NCI-H2029 treated with DMSO at 0.1 percent for 48 hours (cell line): Measurements from ENCODE around the gene C2CD4D.
"Not testable (repeated sequence)": the region's sequence is repeated elsewhere in the genome, so short reads cannot be mapped to it uniquely, and the experiment has no call there.

Source experiments
- DNase-seq: peaks from one replicate; lab custom pipeline; 2025; lab: John Stamatoyannopoulos, UW

The C2CD4D gene

GRCh38 chr1:151858886-151859665, 19.5 kb upstream of the C2CD4D start:
- DNase-seq = no peak

DNA sequence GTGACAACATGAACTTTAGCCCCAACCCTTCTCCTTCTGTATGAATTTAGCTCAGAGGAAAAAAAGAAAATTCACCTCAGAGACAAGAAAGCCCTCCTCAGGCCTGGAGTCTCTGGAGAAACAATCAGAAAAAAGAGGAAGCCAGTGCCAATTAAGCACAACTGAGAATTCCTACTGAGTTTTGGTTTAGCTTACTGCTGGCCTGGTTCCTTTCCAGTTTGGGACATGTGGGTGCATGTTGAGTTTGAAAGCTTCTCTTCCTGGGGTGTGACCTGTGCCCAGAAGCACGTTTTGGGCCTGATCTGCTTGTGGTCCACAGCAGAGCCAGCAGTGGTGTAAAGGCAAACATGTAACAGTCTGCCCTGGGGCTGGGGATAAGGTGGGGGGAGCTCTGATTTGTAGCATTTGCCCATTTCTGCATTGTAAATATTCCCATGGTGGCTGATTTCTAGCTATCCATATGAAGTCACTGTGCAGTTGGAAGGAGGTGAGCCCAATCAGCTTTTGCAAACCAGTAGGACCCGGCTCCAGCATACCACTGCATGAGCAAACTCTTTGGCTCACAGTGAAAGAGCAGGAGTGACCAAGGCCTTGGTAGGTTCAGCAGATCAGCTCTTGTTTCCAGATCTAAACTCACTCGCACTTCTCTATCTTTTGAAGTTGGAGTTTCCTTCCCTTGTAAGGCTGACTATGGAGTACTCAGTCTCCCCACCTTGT, 18.6 kb upstream of the C2CD4D start:
- DNase-seq = no peak

DNA sequence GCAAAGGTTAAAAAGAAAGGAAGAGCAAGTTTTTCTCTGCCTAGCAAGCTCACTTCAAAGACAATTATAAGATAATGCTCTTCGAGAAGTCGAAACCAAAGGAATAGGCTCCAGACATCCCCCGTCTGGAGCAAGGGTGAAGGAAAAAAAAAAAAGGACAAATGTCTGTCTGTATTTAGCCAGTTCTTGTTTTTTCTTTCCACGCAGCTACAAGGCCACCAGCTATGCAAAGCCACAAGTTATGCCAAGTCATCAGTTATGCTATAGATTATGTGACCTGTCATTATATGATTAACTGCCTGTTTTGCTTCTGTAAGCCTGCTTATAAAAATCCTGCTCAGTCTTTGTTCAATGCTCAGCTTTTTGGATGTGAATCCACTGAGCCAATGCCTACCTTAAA, 16.3 kb upstream of the C2CD4D start:
- DNase-seq = no peak

- not testable (repeated sequence) for DNase-seq
These were observed 15.9 kb upstream of the C2CD4D start for GRCh38 chr1:151855516-151855915.

DNA sequence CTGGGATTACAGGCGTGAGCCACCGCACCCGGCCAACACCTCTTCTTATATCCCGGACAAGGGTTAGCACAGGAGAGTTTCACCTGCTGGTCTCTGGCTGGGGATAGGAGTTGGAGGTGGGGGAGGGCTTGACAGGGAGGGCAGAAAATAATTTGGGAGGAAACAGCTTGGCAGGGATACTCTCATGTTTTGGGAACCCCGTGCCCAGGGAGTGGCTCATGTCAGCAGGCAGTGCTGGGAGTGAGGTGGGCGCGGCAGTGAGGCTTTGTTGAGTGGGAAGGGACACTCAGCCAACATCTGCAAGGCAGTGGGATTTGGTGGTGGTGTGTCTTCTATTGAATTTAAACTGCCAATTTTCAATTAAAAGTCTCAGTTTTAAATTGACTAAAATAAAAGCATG, 15.0 kb upstream of the C2CD4D start:
- DNase-seq = no peak

DNA sequence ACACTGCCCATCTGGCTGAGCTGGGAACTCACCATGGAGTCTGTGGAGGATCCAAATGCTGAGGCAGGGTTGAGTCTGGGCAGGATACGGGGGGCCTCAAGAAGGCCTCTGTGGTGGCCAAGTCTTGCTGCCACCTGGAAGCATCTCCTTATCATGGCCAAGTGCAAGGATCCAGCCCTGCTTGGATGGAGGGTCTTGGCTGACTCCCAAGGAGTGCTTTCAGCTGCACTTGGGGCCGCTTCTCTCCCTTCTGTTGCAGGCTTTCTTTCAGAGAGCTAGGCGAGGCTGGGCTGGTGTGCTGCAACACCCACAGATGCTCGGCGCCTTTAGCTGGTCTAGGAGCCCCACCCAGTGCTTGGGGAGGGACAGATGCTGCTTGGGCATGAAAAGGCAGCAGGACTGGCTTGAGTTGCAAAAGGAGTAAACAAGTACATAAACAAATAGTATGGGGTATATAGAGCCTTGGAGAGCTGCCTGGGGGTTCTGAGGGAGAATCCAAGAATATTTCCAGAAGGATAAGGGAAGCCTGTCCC, 13.9 kb upstream of the C2CD4D start, which contains the start of gene THEM5:
TSS of gene THEM5 (minus strand) at position 302 of the 533 bp plus-strand sequence. CDS start at position 155, 147 bp downstream.
- DNase-seq = no peak

DNA sequence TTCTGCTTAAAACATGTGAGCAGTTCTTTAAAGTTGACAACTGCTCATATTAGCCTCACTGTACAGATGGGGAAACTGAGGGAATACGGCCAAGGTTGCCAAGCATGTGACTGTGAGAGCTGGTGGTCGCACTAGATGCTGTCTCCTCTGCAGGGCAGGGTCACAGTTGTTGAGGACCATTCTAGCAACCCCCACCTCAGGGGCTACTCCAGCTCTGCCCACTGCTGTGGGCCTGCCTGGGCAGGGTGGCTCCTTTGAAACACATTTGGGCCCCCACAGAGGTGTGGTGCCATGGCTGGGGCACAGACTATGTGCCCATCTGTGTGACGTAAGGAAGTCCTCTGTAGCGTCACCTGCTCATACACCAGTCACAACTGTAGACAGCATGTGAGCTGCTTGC, 13.1 kb upstream of the C2CD4D start:
- no peak for DNase-seq

GRCh38 chr1:151851886-151852285, 12.3 kb upstream of the C2CD4D start:
- DNase-seq = no peak

- DNase-seq = no peak
These were observed 10.3 kb upstream of the C2CD4D start for GRCh38 chr1:151849871-151850270.

DNA sequence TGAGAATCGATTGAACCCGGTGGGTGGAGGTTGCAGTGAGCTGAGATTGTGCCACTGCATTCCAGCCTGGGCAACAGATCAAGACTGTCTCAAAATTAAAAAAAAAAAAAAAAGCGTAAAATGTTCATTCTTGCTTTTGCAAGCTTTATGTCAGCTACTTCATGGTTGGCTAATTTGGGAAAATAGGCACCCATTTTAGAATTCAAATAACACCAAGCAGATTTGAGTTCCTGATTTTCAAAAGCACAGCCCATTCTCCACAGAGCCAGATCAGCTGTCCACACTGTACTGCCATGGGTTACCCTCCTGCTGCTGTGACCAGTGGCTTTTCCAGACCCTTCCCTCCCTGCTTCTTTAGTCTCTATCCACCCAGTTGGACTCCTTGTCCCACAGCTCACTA, 9.5 kb upstream of the C2CD4D start:
- no peak for DNase-seq

GRCh38 chr1:151847867-151848596, 8.4 kb upstream of the C2CD4D start:
- DNase-seq = no peak

- no peak for DNase-seq
These were observed 7.1 kb upstream of the C2CD4D start for GRCh38 chr1:151846686-151847237.

DNA sequence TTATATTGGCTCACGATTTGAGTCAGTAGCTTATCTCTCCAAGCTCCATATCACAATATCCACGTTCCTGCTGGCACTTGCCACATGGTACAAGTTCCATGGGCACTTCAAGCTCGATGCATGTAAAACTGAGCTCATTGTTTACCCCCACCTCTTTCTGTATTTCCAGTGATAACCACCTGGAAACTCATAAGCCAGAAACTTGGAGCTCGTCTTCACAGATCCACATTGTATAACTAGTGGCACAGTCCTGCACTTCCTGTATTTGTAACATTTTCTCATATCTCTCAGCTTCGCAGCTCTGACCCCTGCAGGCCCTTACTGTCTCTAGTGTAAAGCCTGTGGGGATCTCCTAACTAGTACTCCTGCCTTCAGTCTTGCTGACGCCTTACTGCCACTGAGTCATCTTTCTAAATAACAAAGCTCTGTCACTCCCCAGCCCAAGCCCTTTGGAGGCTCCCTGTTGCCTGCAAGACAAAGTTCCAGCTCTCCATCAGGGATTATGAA, 6.5 kb upstream of the C2CD4D start:
- DNase-seq = no peak

DNA sequence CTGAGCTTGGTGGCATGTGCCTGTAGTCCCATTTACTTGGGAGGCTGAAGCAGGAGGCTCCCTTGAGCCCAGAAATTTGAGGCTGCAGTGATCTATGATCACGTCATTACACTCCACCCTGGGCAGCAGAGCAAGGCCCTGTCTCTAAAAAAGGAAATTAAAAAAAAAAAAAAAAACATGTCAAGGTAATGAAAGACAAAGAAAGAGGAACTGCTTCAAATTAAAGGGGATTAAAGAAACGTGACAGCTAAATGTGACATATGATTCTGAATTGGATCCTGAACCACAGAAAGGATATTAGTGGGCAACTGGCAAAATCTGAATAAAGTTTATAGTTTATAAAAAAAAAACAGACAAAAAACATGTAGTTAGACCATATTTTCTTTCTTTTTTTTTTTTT, 3.8 kb upstream of the C2CD4D start:
- DNase-seq = no peak

GRCh38 chr1:151841141-151841540, 1.5 kb upstream of the C2CD4D start:
- DNase-seq = no peak

GRCh38 chr1:151840421-151840820, 801 bp upstream of the C2CD4D start:
- DNase-seq = no peak

DNA sequence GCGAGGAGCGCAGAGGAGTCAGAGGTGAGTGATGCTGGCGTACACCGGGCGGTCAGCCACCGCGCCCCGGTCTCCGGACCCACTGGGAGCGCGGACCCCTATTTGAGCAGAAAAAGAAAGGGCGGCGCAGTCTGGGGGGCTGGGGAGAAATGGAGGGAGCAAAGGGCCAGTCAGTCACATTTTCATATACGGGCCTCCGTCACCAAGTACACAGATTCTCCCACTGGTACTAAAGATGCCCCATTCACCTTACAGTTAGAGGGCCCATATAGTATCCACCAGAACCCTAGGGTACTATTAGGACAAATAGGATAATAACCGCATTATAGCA, 573 bp downstream of the C2CD4D start:
- DNase-seq = no peak

DNA sequence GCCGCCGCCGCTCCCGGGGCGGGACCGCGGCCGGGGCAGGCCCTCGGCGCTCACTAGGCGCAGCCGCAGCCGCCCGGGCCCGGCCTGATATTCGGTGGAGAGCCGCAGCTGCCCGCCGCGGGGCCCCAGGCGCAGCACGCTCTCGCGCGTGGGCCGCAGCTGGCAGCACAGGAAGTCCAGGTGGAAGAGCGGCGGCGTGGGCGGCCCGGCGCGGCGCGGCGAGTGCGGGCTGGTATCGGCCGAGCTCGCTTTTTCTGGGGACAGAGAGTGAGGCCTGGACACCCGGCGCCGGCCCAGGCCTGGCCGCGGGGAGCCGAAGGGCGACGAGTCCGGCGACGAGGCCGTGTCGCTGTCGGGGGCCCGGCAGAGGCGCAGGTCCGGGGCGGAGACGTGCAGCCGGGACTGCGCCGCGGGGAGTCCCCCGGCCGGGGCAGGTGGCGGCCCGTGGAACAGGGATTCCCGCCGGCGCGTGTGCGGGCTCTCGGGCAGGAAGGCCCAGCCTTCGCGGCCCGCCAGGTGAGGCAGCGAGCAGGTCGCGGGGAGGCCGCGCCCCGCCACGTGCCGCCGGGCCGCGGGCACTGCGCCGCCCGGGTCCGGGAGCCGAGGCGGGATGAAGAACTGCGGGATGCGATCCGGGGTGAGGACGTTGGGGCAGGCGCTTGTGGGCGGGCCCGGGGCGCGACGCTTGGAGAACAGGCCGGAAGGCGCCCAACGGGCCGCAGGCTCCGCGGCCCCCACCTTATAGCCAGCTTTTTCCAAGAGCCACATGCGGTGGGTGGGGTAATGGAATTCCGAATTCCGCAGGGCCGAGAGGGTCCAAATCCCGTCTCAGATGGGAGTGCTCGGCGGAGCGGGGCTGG, 1.2 kb downstream of the C2CD4D start:
- no peak for DNase-seq

DNA sequence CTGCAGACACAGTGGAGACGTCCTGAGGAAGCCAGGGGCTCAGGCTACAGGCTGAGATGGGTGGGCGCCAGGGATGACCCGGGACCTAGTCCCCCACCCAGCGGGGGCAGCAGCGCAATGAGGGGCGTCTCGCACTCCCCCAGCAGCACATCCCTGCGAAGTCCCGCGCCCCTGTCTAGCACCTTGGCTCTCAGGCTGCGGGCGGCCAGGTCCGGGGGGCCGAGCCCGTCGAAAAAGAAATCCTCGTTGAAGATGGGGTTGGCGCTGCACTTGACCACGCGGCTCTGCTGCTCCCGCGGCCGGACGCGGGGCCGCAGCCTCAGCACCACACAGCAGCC, 1.8 kb downstream of the C2CD4D start:
- no peak for DNase-seq

DNA sequence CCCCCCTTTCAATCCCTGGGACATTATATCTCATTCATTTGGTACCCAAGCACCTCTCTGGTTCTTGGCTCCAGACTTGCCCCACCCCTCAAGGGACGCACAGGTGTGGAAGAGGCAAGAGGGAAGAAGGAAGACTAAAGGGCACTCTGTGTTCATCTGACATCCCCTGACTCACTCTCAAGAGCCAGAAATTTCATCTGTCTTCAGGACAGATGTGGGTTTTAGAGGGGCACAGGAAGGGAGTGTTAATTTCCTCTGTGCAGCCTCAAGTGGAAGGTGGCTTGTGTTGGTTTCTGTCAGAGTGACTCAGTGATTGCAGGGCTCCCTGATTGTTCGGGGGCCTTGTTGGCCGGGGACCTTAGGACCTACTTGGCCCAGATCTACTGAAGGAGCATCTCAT, 2.4 kb downstream of the C2CD4D start:
- no peak for DNase-seq

GRCh38 chr1:151835596-151835995, 4.0 kb downstream of the C2CD4D start:
- no peak for DNase-seq
